Right ventricle myocardium superior (tissue), 1 donor: ENCODE measurements around the gene BMP3. TPM values are rescaled to one million over a fixed set of nuclear protein-coding genes. Genes with fewer than 3 reads are reported as not detected.
"Not testable (repeated sequence)": the region's sequence is repeated elsewhere in the genome, so short reads cannot be mapped to it uniquely, and the experiment has no call there.

ENCODE experiments used
- ATAC-seq: fragments of 200-7000 bp; cut with Tn5 transposase; one replicate; pipeline ENCODE4 v1.9.1; 2020; ENCODE audit warnings: mild to moderate bottlenecking; ENCODE audit not compliant: poor library complexity
- DNase-seq: peaks from one replicate; pipeline ENCODE4 v3.0.0-alpha.2; 2020
- intact Hi-C: fragments of 100-400 bp; cut with DNase I; formaldehyde crosslinking; loops from one replicate; pipeline ENCODE4 v1.11.2; 2022
- long read RNA-seq: library from polyadenylated mRNA; unstranded; transcript quantifications from one replicate; pipeline ENCODE4 v2.0.0, GENCODE V29; 2021
- total RNA-seq: library from RNA; stranded (reverse); fragmentation: NEBNext Ultra II Directional; extraction: Animal tissue kit (Norgen Biotek cat#: 25700); gene quantifications from one replicate; pipeline ENCODE4 v1.2.1, GENCODE V29; 2021
- donor health status: DM: no; HTN: yes; CAD: no; lungs with severe emphysema.

Gene BMP3
- not detected for total RNA-seq
- long read RNA-seq = 0 reads

- DNase-seq = peak; percentile 40
- intact Hi-C loops = no loop called here
Measured at GRCh38 chr4:81030061-81030980, at the start of gene BMP3. Gene BMP3 (plus strand): TSS chr4:81030708. CDS start chr4:81031285, 577 bp downstream.

GRCh38 chr4:80986011-80986410, 44.5 kb upstream of the BMP3 start:
- intact Hi-C loops = no loop called here
- DNase-seq (no peak), ATAC-seq (no peak)

More at GRCh38 chr4:81030061-81030980, at the start of gene BMP3:
- ATAC-seq = peak; percentile 20

GRCh38 chr4:80989921-80990544, 40.5 kb upstream of the BMP3 start:
- DNase-seq (no peak), ATAC-seq (no peak)
- intact Hi-C loops = loop anchor here (5.0 kb wide), 1 partner anchor 623 kb away; no protein-coding TSS in a partner anchor

GRCh38 chr4:80990851-80991250, 39.7 kb upstream of the BMP3 start:
- no peak for DNase-seq
- no peak for ATAC-seq
- intact Hi-C loops = loop anchor here (5.0 kb wide), 1 partner anchor 624 kb away; no protein-coding TSS in a partner anchor

GRCh38 chr4:80999943-81000342, 30.6 kb upstream of the BMP3 start:
- DNase-seq (no peak), ATAC-seq (no peak)
- intact Hi-C loops = no loop called here

GRCh38 chr4:81003597-81004111, 26.9 kb upstream of the BMP3 start:
- ATAC-seq (no peak), DNase-seq (no peak)
- intact Hi-C loops = no loop called here

GRCh38 chr4:81007417-81007816, 23.1 kb upstream of the BMP3 start:
- ATAC-seq (no peak), DNase-seq (no peak)
- intact Hi-C loops = no loop called here

- DNase-seq, ATAC-seq, intact Hi-C loops: not testable (repeated sequence)
Measured at GRCh38 chr4:81016566-81016965, 13.9 kb upstream of the BMP3 start.

GRCh38 chr4:81019006-81019405, 11.5 kb upstream of the BMP3 start:
- intact Hi-C loops = no loop called here
- DNase-seq = no peak
- no peak for ATAC-seq

- DNase-seq (no peak), ATAC-seq (no peak)
- intact Hi-C loops = no loop called here
Measured at GRCh38 chr4:81021142-81021944, 9.2 kb upstream of the BMP3 start.

- ATAC-seq (no peak), DNase-seq (no peak)
- intact Hi-C loops = no loop called here
Measured at GRCh38 chr4:81021981-81022380, 8.5 kb upstream of the BMP3 start.

GRCh38 chr4:81023484-81023883, 7.0 kb upstream of the BMP3 start:
- no peak for DNase-seq
- ATAC-seq = no peak
- intact Hi-C loops = no loop called here

GRCh38 chr4:81030981-81031791, 678 bp downstream of the BMP3 start:
- ATAC-seq (no peak), DNase-seq (no peak)
- intact Hi-C loops = no loop called here

GRCh38 chr4:81031796-81032551, 1.5 kb downstream of the BMP3 start:
- no peak for ATAC-seq
- DNase-seq = no peak
- intact Hi-C loops = no loop called here

GRCh38 chr4:81032771-81033684, 2.5 kb downstream of the BMP3 start:
- no peak for ATAC-seq
- no peak for DNase-seq
- intact Hi-C loops = no loop called here

- intact Hi-C loops = no loop called here
- DNase-seq (no peak), ATAC-seq (no peak)
Measured at GRCh38 chr4:81038636-81039350, 8.3 kb downstream of the BMP3 start.
